ENCODE results near the gene SEMA5B. TPM values are rescaled to one million over a fixed set of nuclear protein-coding genes. Genes with fewer than 3 reads are reported as not detected.

SEMA5B gene
- total and polyA plus RNA-seq, 8 donors: 0.52 to 11.0 (median 1.3) TPM

DNA sequence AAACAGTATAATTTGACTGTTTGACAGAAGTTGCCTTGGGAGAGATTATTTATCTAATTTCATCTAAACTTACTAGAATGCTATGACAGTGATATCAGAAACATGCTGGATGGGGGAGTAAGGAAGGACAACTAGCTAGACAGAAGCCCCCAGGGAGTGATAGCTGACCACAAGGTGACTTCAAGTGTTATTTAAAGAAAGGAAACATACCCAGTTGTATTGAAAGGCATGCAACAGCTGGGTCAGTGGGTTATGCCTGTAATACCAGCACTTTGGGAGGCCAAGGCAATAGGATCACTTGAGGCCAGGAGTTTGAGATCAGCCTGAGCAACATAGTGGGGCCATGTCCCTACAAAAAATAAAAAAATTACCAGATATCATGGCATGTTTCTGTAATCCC is 163.1 kb downstream of the SEMA5B start:
- DNase-seq (no peak), ATAC-seq (no peak), FAIRE-seq (no peak)
- no peaks in the 10 kb centered on the region for H3K4me1 ChIP-seq
- H3K27me3 ChIP-seq: no peaks in the 10 kb centered on the region
- TF ChIP-seq, protein P1, sequence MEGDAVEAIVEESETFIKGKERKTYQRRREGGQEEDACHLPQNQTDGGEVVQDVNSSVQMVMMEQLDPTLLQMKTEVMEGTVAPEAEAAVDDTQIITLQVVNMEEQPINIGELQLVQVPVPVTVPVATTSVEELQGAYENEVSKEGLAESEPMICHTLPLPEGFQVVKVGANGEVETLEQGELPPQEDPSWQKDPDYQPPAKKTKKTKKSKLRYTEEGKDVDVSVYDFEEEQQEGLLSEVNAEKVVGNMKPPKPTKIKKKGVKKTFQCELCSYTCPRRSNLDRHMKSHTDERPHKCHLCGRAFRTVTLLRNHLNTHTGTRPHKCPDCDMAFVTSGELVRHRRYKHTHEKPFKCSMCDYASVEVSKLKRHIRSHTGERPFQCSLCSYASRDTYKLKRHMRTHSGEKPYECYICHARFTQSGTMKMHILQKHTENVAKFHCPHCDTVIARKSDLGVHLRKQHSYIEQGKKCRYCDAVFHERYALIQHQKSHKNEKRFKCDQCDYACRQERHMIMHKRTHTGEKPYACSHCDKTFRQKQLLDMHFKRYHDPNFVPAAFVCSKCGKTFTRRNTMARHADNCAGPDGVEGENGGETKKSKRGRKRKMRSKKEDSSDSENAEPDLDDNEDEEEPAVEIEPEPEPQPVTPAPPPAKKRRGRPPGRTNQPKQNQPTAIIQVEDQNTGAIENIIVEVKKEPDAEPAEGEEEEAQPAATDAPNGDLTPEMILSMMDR (IDR thresholded peaks at IDR 0.05): no peak
- H3K27ac ChIP-seq: no peak overlapping the region
- H3K9me3 ChIP-seq: peaks cover 0 to 3% (median 0%) of the 10 kb centered on the region in 4 donors
- no peak overlapping the region for H3K4me3 ChIP-seq
- intact Hi-C loops (cut with DNase I): no loop called here
- peaks cover 0 to 7% (median 0%) of the 10 kb centered on the region in 3 donors for H3K36me3 ChIP-seq

DNA sequence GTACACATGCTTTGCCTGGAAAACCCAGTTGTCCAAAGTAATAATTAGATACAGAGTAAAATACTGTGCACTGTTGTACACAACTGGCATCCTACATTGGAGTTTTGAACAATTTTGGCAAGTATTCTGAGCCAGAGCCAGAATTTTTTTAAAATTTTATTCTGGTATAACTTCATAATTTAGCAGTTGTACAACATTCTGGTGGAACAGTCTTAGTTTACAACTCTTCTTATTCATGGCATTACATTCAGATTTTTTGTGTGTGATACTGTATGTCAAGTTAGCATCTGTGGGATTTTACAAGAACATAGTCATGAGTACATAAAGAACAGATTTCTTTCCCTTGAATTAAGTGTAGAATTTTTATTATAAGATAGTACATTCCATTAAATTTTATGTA is 165.2 kb downstream of the SEMA5B start:
- DNase-seq (no peak), FAIRE-seq (no peak), ATAC-seq (no peak)
- H3K4me1 ChIP-seq: no peaks in the 10 kb centered on the region
- no peaks in the 10 kb centered on the region for H3K27me3 ChIP-seq
- H3K36me3 ChIP-seq: peaks cover 0 to 7% (median 0%) of the 10 kb centered on the region in 3 donors
- H3K27ac ChIP-seq: no peak overlapping the region
- no peaks in the 10 kb centered on the region for H3K9me3 ChIP-seq
- intact Hi-C loops (cut with DNase I): no loop called here
- H3K4me3 ChIP-seq: no peak overlapping the region
- TF ChIP-seq, protein P1 (IDR thresholded peaks at IDR 0.05): no peak

Other genes with a start within 250 kb of the SEMA5B start
- 1 to 10 TPM; 3.1 to 7.5 (median 4.3) TPM for gene HSPBAP1, start 233.9 kb downstream of the SEMA5B start, total RNA-seq
- 10 to 100 TPM; 11.1 to 20.4 TPM for gene HSPBAP1, start 233.9 kb downstream of the SEMA5B start, polyA plus RNA-seq
- gene SLC49A4, start 232.7 kb downstream of the SEMA5B start, total RNA-seq: 10 to 100 TPM in 4 of 6 donors, 1 to 10 TPM in 2; 9.5 to 13.7 (median 12.3) TPM
- 1 to 10 TPM; 3.4 to 9.3 TPM for gene SLC49A4, start 232.7 kb downstream of the SEMA5B start, polyA plus RNA-seq
- 10 to 100 TPM; 19.8 to 29.3 (median 26.2) TPM for gene PDIA5, start 39.3 kb upstream of the SEMA5B start, total RNA-seq
- gene PDIA5, start 39.3 kb upstream of the SEMA5B start, polyA plus RNA-seq: 10 to 100 TPM; 22.2 to 26.9 TPM
- gene SEC22A, start 174.2 kb upstream of the SEMA5B start, total RNA-seq: 10 to 100 TPM in 1 of 6 donors, 1 to 10 TPM in 5; 5.2 to 11.3 (median 7.2) TPM
- 10 to 100 TPM in 1 of 2 donors, 1 to 10 TPM in 1; 3.3 to 12.5 TPM for gene SEC22A, start 174.2 kb upstream of the SEMA5B start, polyA plus RNA-seq